SH-SY5Y (cell line): Measurements from ENCODE around the gene TULP1.
A peak's percentile ranks its signal among the peaks of the same experiment; 100 is the strongest.

ENCODE experiments used
- GATA2 ChIP-seq: IDR thresholded peaks from 2 replicates; pipeline ENCODE4 v1.6.1; 2011; ENCODE audit warnings: mild to moderate bottlenecking, low read depth, low read length
- GATA3 ChIP-seq: IDR thresholded peaks from 2 replicates; pipeline ENCODE4 v1.6.1; 2011; ENCODE audit warnings: low read depth, mild to moderate bottlenecking, low read length, moderate library complexity

DNA sequence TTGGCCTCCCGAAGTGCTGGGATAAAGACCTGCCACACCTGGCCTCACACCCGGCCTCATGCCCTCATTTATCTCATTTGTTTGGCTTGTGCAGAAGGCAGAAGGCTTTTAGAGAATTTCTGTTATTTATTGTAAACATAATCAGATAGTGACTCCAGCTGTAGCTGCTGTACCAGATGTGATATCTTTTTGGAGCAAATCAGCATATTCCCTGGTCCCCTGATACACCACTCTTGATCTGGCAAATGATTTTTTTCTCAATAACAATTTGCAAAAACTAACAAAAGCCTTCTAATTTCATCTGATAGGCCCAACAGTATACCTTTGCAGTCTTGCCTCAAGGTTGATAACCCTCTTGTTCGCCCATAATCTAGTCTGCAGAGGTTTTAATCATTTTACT, 26.5 kb upstream of the TULP1 start:
- TF ChIP-seq GATA2 = peak; percentile 82
- TF ChIP-seq GATA3 = peak; percentile 83
